Effector CD8-positive, alpha-beta T cell (primary cell): ENCODE results near the gene FAM200A.
"Not testable (repeated sequence)": the region's sequence is repeated elsewhere in the genome, so short reads cannot be mapped to it uniquely, and the experiment has no call there.

Experiments used
- DNase-seq: peaks from one replicate; lab custom pipeline; 2025; lab: John Stamatoyannopoulos, UW
- total RNA-seq, 4 experiments: gene quantifications; one replicate each; lab custom pipeline; 2026; lab: John Stamatoyannopoulos, UW

Gene FAM200A
- total RNA-seq = 11.1 to 15.2 (median 12.1) reads per million in 4 experiments

- peak; percentile 75 for DNase-seq
Measured at GRCh38 chr7:99551767-99552463, at the start of gene FAM200A. Gene FAM200A (minus strand): TSS chr7:99552114. CDS start chr7:99548407, 3,707 bp downstream.

GRCh38 chr7:99599836-99600235 is 47.9 kb upstream of the FAM200A start:
- no peak for DNase-seq

- no peak for DNase-seq
Measured at GRCh38 chr7:99597762-99598501, 46.0 kb upstream of the FAM200A start, which contains the start of gene TMEM225B. Gene TMEM225B (plus strand): TSS chr7:99598267. CDS start chr7:99604389, 6,122 bp downstream.

GRCh38 chr7:99596408-99596955 is 44.6 kb upstream of the FAM200A start:
- no peak for DNase-seq

- DNase-seq = no peak
Measured at GRCh38 chr7:99594948-99595745, 43.2 kb upstream of the FAM200A start.

- DNase-seq = no peak
Measured at GRCh38 chr7:99588868-99589267, 37.0 kb upstream of the FAM200A start.

- DNase-seq = not testable (repeated sequence)
Measured at GRCh38 chr7:99580778-99581332, 28.9 kb upstream of the FAM200A start.

GRCh38 chr7:99579956-99580777 is 28.3 kb upstream of the FAM200A start:
- peak; percentile 55 for DNase-seq

- no peak for DNase-seq
Measured at GRCh38 chr7:99579281-99579955, 27.5 kb upstream of the FAM200A start.

- no peak for DNase-seq
Measured at GRCh38 chr7:99576251-99576650, 24.3 kb upstream of the FAM200A start.

- DNase-seq = no peak
Measured at GRCh38 chr7:99573257-99573656, 21.3 kb upstream of the FAM200A start.

GRCh38 chr7:99571768-99572167 is 19.9 kb upstream of the FAM200A start:
- no peak for DNase-seq

- DNase-seq = not testable (repeated sequence)
Measured at GRCh38 chr7:99568770-99569169, 16.9 kb upstream of the FAM200A start.

- no peak for DNase-seq
Measured at GRCh38 chr7:99563650-99564049, 11.7 kb upstream of the FAM200A start.

GRCh38 chr7:99562832-99563231 is 10.9 kb upstream of the FAM200A start:
- DNase-seq = no peak

GRCh38 chr7:99562114-99562784 is 10.3 kb upstream of the FAM200A start:
- no peak for DNase-seq

GRCh38 chr7:99561737-99562051 is 9.8 kb upstream of the FAM200A start:
- DNase-seq = no peak

GRCh38 chr7:99560834-99561736 is 9.2 kb upstream of the FAM200A start:
- no peak for DNase-seq
